ENCODE results near the gene BICD1.
"Not testable (repeated sequence)": the region's sequence is repeated elsewhere in the genome, so short reads cannot be mapped to it uniquely, and the experiment has no call there.

Gene BICD1

GRCh38 chr12:32196250-32197198, 89.9 kb downstream of the BICD1 start:
- DNase-seq: no peak

GRCh38 chr12:32197421-32197820, 90.8 kb downstream of the BICD1 start:
- no peak for DNase-seq

GRCh38 chr12:32198555-32198954, 91.9 kb downstream of the BICD1 start:
- no peak for DNase-seq

- no peak for DNase-seq
These were observed 94.4 kb downstream of the BICD1 start for GRCh38 chr12:32201096-32201495.

GRCh38 chr12:32201976-32202375, 95.3 kb downstream of the BICD1 start:
- DNase-seq: no peak

GRCh38 chr12:32205731-32206130, 99.1 kb downstream of the BICD1 start:
- no peak for DNase-seq

- no peak for DNase-seq
These were observed 101.7 kb downstream of the BICD1 start for GRCh38 chr12:32208355-32208754.

GRCh38 chr12:32211066-32211899, 104.6 kb downstream of the BICD1 start:
- no peak for DNase-seq

- no peak for DNase-seq
These were observed 105.2 kb downstream of the BICD1 start for GRCh38 chr12:32211900-32212156.

- no peak for DNase-seq
These were observed 108.1 kb downstream of the BICD1 start for GRCh38 chr12:32214723-32215122.

- DNase-seq: no peak
These were observed 111.0 kb downstream of the BICD1 start for GRCh38 chr12:32217354-32218310.

- DNase-seq: no peak
These were observed 117.3 kb downstream of the BICD1 start for GRCh38 chr12:32223941-32224340.

GRCh38 chr12:32226768-32227167, 120.1 kb downstream of the BICD1 start:
- DNase-seq: no peak

- DNase-seq: no peak
These were observed 123.4 kb downstream of the BICD1 start for GRCh38 chr12:32229971-32230612.

GRCh38 chr12:32230613-32230993, 124.0 kb downstream of the BICD1 start:
- DNase-seq: no peak

GRCh38 chr12:32231361-32231760, 124.7 kb downstream of the BICD1 start:
- DNase-seq: not testable (repeated sequence)

GRCh38 chr12:32233568-32233967, 126.9 kb downstream of the BICD1 start:
- DNase-seq: no peak

GRCh38 chr12:32235251-32235650, 128.6 kb downstream of the BICD1 start:
- DNase-seq: no peak

- DNase-seq: no peak
These were observed 133.5 kb downstream of the BICD1 start for GRCh38 chr12:32240162-32240561.

- no peak for DNase-seq
These were observed 134.2 kb downstream of the BICD1 start for GRCh38 chr12:32240831-32241230.

GRCh38 chr12:32242641-32243040, 136.0 kb downstream of the BICD1 start:
- no peak for DNase-seq

- DNase-seq: no peak
These were observed 141.9 kb downstream of the BICD1 start for GRCh38 chr12:32248441-32249140.

Data from SIG-M5 (cell line).